ENCODE data around the gene CD99. TPM values are rescaled to one million over a fixed set of nuclear protein-coding genes. Genes with fewer than 3 reads are reported as not detected.

The CD99 gene
- total and polyA plus RNA-seq, 2 of the 13 experiments (the other 11 are each of a cell fraction or from before 2014, with no cell fraction given) = 78.8 to 111 TPM

DNA sequence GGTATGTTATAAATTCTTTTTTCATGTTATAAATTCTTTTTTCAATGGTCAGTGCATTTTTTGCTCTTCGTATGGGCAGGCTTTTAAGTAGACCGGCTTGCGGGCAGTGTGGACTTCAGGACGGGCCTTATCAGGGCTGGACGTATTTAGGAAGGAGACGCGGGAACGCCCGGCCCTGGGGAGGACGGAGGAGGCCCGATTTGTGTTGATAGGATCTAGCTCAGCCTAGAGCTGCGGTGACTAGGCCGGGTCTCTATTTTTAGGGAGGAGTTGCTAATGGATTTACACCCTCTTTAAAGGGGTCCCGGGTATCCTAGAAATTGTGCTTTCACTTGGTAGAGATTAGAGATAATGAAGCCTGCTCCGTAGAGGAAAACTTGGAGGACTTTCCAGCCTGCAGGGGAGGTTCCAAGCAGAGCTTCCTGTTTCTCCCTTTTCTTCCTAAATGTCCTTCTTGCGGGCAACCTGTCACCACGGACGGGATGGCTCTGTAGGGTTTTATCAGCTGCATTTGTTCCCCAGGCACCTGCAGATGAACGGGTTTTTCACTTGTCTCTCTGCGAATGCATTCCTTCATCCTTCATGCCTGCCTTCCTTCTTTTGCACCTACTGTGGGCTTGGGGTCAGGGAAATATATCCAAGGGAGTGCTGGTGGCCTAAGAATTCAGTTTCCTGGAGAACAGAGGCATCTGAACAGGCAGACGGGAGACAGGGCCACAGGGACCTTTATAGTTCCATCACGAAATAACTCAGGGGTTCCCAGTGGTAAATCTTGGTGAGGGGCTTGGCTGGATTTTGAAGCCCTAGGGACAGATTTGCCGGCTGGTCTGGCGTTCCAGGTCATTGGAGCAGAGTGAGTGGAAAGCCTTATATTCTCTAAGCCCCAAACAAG, 1.4 kb downstream of the CD99 start (continued):
- TF ChIP-seq, protein P1, sequence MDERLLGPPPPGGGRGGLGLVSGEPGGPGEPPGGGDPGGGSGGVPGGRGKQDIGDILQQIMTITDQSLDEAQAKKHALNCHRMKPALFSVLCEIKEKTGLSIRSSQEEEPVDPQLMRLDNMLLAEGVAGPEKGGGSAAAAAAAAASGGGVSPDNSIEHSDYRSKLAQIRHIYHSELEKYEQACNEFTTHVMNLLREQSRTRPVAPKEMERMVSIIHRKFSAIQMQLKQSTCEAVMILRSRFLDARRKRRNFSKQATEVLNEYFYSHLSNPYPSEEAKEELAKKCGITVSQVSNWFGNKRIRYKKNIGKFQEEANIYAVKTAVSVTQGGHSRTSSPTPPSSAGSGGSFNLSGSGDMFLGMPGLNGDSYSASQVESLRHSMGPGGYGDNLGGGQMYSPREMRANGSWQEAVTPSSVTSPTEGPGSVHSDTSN (CRISPR knock-in tag; IDR thresholded peaks at IDR 0.05) = no peak
- TF ChIP-seq ZNF263 (CRISPR knock-in tag; IDR thresholded peaks at IDR 0.05) = peak; percentile 94
- no peak for TF ChIP-seq TARDBP (CRISPR knock-in tag; IDR thresholded peaks at IDR 0.05)
- TF ChIP-seq, protein P2, sequence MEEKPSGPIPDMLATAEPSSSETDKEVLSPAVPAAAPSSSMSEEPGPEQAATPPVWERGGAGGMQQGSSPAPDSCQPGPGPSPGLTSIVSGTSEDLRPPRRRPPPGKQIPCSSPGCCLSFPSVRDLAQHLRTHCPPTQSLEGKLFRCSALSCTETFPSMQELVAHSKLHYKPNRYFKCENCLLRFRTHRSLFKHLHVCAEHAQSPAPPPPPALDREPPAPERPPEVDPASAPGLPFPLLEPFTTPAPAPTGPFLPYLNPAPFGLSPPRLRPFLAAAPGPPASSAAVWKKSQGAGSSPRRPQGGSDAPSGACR (CRISPR knock-in tag; IDR thresholded peaks at IDR 0.05) = no peak
- no peak for TF ChIP-seq RFX5 (IDR thresholded peaks at IDR 0.05; ENCODE audit: low read depth, low read length)
- TF ChIP-seq HDAC6 (IDR thresholded peaks at IDR 0.05; ENCODE audit: low read depth, low read length) = no peak
- no peak for TF ChIP-seq PHB2 (IDR thresholded peaks at IDR 0.05; ENCODE audit: partially characterized antibody)
- no peak for TF ChIP-seq ZNF343 (CRISPR knock-in tag; IDR thresholded peaks at IDR 0.05)
- TF ChIP-seq, protein P3, sequence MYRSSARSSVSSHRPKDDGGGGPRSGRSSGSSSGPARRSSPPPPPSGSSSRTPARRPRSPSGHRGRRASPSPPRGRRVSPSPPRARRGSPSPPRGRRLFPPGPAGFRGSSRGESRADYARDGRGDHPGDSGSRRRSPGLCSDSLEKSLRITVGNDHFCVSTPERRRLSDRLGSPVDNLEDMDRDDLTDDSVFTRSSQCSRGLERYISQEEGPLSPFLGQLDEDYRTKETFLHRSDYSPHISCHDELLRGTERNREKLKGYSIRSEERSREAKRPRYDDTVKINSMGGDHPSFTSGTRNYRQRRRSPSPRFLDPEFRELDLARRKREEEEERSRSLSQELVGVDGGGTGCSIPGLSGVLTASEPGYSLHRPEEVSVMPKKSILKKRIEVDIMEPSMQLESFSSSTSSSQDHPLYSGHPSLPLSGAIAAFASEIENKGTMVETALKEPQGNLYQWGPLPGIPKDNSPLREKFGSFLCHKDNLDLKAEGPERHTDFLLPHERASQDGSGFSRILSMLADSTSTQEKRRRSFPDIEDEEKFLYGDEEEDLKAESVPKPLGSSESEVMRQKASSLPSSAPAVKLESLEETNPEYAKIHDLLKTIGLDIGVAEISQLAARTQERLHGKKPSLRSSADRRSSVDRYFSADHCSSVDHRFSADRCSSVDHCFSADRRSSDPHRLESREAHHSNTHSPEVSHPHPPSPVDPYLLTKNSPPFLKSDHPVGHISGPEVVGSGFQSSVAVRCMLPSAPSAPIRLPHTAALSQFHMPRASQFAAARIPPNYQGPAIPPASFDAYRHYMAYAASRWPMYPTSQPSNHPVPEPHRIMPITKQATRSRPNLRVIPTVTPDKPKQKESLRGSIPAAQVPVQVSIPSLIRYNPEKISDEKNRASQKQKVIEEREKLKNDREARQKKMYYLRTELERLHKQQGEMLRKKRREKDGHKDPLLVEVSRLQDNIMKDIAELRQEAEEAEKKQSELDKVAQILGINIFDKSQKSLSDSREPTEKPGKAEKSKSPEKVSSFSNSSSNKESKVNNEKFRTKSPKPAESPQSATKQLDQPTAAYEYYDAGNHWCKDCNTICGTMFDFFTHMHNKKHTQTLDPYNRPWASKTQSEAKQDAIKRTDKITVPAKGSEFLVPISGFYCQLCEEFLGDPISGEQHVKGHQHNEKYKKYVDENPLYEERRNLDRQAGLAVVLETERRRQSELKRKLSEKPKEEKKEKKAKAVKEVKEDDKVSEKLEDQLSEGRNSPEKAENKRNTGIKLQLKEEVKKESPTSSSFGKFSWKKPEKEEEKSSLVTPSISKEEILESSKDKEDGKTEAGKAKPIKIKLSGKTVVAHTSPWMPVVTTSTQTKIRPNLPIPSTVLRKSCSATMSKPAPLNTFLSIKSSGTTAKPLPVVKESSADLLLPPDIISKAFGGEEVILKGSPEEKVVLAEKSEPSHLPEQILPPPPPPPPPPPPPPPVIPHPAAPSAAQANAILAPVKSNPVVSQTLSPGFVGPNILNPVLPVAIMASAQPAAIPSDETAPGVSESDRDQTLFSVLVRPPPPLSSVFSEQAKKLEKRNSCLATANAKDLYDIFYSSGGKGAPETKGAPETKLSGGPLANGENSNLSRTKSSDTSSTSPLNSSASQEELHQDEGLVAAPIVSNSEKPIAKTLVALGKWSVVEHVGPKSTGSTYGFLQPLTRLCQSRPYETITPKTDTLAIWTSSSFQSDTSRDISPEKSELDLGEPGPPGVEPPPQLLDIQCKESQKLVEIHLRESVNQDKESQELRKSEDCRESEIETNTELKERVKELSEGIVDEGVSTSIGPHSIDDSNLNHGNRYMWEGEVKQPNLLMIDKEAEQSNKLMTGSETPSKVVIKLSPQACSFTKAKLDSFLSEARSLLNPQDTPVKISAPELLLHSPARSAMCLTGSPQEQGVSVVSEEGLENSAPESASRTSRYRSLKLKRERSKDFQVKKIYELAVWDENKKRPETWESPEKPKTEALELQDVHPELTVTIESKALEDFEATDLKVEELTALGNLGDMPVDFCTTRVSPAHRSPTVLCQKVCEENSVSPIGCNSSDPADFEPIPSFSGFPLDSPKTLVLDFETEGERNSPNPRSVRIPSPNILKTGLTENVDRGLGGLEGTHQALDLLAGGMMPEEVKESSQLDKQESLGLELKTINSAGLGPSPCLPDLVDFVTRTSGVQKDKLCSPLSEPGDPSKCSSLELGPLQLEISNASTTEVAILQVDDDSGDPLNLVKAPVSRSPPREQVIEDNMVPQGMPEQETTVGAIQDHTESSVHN (CRISPR knock-in tag; IDR thresholded peaks at IDR 0.05) = no peak
- TF ChIP-seq CREB1 (IDR thresholded peaks at IDR 0.05) = no peak
- TF ChIP-seq CREB1 (CRISPR knock-in tag; IDR thresholded peaks at IDR 0.05) = no peak
- TF ChIP-seq ZNF616 (CRISPR knock-in tag; IDR thresholded peaks at IDR 0.05; ENCODE audit: low read depth) = no peak
- TF ChIP-seq ZNF557 (CRISPR knock-in tag; IDR thresholded peaks at IDR 0.05) = no peak
- no peak for TF ChIP-seq CCAR2 (optimal IDR thresholded peaks at IDR 0.05; ENCODE audit: low read depth, low read length)
- TF ChIP-seq ZNF678 (CRISPR knock-in tag; IDR thresholded peaks at IDR 0.05) = no peak
- TF ChIP-seq CEBPB (IDR thresholded peaks at IDR 0.05; ENCODE audit: borderline replicate concordance, low read depth, low read length) = no peak
- TF ChIP-seq, protein P4, sequence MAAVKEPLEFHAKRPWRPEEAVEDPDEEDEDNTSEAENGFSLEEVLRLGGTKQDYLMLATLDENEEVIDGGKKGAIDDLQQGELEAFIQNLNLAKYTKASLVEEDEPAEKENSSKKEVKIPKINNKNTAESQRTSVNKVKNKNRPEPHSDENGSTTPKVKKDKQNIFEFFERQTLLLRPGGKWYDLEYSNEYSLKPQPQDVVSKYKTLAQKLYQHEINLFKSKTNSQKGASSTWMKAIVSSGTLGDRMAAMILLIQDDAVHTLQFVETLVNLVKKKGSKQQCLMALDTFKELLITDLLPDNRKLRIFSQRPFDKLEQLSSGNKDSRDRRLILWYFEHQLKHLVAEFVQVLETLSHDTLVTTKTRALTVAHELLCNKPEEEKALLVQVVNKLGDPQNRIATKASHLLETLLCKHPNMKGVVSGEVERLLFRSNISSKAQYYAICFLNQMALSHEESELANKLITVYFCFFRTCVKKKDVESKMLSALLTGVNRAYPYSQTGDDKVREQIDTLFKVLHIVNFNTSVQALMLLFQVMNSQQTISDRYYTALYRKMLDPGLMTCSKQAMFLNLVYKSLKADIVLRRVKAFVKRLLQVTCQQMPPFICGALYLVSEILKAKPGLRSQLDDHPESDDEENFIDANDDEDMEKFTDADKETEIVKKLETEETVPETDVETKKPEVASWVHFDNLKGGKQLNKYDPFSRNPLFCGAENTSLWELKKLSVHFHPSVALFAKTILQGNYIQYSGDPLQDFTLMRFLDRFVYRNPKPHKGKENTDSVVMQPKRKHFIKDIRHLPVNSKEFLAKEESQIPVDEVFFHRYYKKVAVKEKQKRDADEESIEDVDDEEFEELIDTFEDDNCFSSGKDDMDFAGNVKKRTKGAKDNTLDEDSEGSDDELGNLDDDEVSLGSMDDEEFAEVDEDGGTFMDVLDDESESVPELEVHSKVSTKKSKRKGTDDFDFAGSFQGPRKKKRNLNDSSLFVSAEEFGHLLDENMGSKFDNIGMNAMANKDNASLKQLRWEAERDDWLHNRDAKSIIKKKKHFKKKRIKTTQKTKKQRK (IDR thresholded peaks at IDR 0.05; ENCODE audit: low read length) = no peak

All from HepG2 (cell line).